ENCODE results near the gene PPP1R7.

PPP1R7 gene

GRCh38 chr2:241225545-241225944 is 75.3 kb downstream of the PPP1R7 start:
- Histone ChIP-seq H3K4me1 (ENCODE audit: insufficient read depth, low read length, poor library complexity, severe bottlenecking) (no peaks in the 10 kb centered on the region), H3K79me2 (ENCODE audit: insufficient read depth, low read length) (no peaks in the 10 kb centered on the region), H3K9me3 (ENCODE audit: insufficient read depth, low read depth, low read length) (no peaks in the 10 kb centered on the region), H3K4me3 (ENCODE audit: low read length, poor library complexity, severe bottlenecking) (no peak overlapping the region), H3F3A (ENCODE audit: low read depth) (no peaks in the 10 kb centered on the region), H3K36me3 (ENCODE audit: insufficient read depth, low read length) (peaks cover 29% of the 10 kb centered on the region; the same call in 1 of the 2 replicates), H4K20me1 (ENCODE audit: insufficient read depth, low read length, poor library complexity, severe bottlenecking) (no peaks in the 10 kb centered on the region), H3K27me3 (ENCODE audit: insufficient read depth, low read length, poor library complexity, severe bottlenecking) (no peaks in the 10 kb centered on the region), H3K9ac (ENCODE audit: low read depth, low read length, poor library complexity, severe bottlenecking) (no peak overlapping the region), H3K4me2 (ENCODE audit: low read depth, low read length, poor library complexity, severe bottlenecking) (no peak overlapping the region), H2AFZ (ENCODE audit: low read length) (no peak overlapping the region), H3K9me2 (replicated peaks; ENCODE audit: low read depth, low read length) (no peaks in the 10 kb centered on the region)
- TF ChIP-seq EZH2phosphoT487 (IDR thresholded peaks at IDR 0.05; ENCODE audit: borderline replicate concordance) = no peak
- no peak for TF ChIP-seq CTCF (conservative IDR thresholded peaks at IDR 0.05; ENCODE audit: low read length)

- Histone ChIP-seq H3K79me2 (ENCODE audit: insufficient read depth, low read length) (no peaks in the 10 kb centered on the region), H3K4me2 (ENCODE audit: low read depth, low read length, poor library complexity, severe bottlenecking) (no peak overlapping the region), H3K9ac (ENCODE audit: low read depth, low read length, poor library complexity, severe bottlenecking) (no peak overlapping the region), H3K9me3 (ENCODE audit: insufficient read depth, low read depth, low read length) (no peaks in the 10 kb centered on the region), H3F3A (ENCODE audit: low read depth) (no peaks in the 10 kb centered on the region), H2AFZ (ENCODE audit: low read length) (no peak overlapping the region), H3K4me1 (ENCODE audit: insufficient read depth, low read length, poor library complexity, severe bottlenecking) (no peaks in the 10 kb centered on the region), H4K20me1 (ENCODE audit: insufficient read depth, low read length, poor library complexity, severe bottlenecking) (no peaks in the 10 kb centered on the region), H3K4me3 (ENCODE audit: low read length, poor library complexity, severe bottlenecking) (no peak overlapping the region), H3K36me3 (ENCODE audit: insufficient read depth, low read length) (peaks cover 33% of the 10 kb centered on the region; the same call in 1 of the 2 replicates), H3K27me3 (ENCODE audit: insufficient read depth, low read length, poor library complexity, severe bottlenecking) (no peaks in the 10 kb centered on the region), H3K9me2 (replicated peaks; ENCODE audit: low read depth, low read length) (no peaks in the 10 kb centered on the region)
- TF ChIP-seq CTCF (conservative IDR thresholded peaks at IDR 0.05; ENCODE audit: low read length) = no peak
- TF ChIP-seq EZH2phosphoT487 (IDR thresholded peaks at IDR 0.05; ENCODE audit: borderline replicate concordance) = no peak
Measured at GRCh38 chr2:241225983-241226382, 75.7 kb downstream of the PPP1R7 start.

- H3K27me3 ChIP-seq (ENCODE audit: insufficient read depth, low read length, poor library complexity, severe bottlenecking) = no peaks in the 10 kb centered on the region
- no peak overlapping the region for H3K9ac ChIP-seq (ENCODE audit: low read depth, low read length, poor library complexity, severe bottlenecking)
- peaks cover 36% of the 10 kb centered on the region; the same call in 1 of the 2 replicates for H3K36me3 ChIP-seq (ENCODE audit: insufficient read depth, low read length)
- H3K79me2 ChIP-seq (ENCODE audit: insufficient read depth, low read length) = no peaks in the 10 kb centered on the region
- H3K4me1 ChIP-seq (ENCODE audit: insufficient read depth, low read length, poor library complexity, severe bottlenecking) = no peaks in the 10 kb centered on the region
- no peaks in the 10 kb centered on the region for H3F3A ChIP-seq (ENCODE audit: low read depth)
- H3K9me3 ChIP-seq (ENCODE audit: insufficient read depth, low read depth, low read length) = no peaks in the 10 kb centered on the region
- H3K9me2 ChIP-seq (replicated peaks; ENCODE audit: low read depth, low read length) = no peaks in the 10 kb centered on the region
- no peak overlapping the region for H2AFZ ChIP-seq (ENCODE audit: low read length)
- TF ChIP-seq CTCF (conservative IDR thresholded peaks at IDR 0.05; ENCODE audit: low read length) (no peak), EZH2phosphoT487 (IDR thresholded peaks at IDR 0.05; ENCODE audit: borderline replicate concordance) (no peak)
- no peaks in the 10 kb centered on the region for H4K20me1 ChIP-seq (ENCODE audit: insufficient read depth, low read length, poor library complexity, severe bottlenecking)
- no peak overlapping the region for H3K4me3 ChIP-seq (ENCODE audit: low read length, poor library complexity, severe bottlenecking)
- no peak overlapping the region for H3K4me2 ChIP-seq (ENCODE audit: low read depth, low read length, poor library complexity, severe bottlenecking)
Measured at GRCh38 chr2:241226723-241227572, 76.7 kb downstream of the PPP1R7 start.

Data from Loucy (cell line).